Skeletal muscle tissue (tissue), 4 donors: ENCODE data around the gene JAG2. TPM values are rescaled to one million over a fixed set of nuclear protein-coding genes. Genes with fewer than 3 reads are reported as not detected.

Source experiments
- H3K27ac ChIP-seq: one replicate; pipeline ENCODE4 v1.7.0; 2013; ENCODE audit warnings: mild to moderate bottlenecking, low read depth, low read length, inconsistent platforms
- H3K27me3 ChIP-seq, 3 donors: one replicate each; pipeline ENCODE4 v1.7.0; 2013; ENCODE audit warnings: low read length in 3 of 3; ENCODE audit not compliant: control insufficient read depth in 3 of 3, insufficient read depth in 3 of 3
- H3K36me3 ChIP-seq, 3 donors: one replicate each; pipeline ENCODE4 v1.7.0; 2013; ENCODE audit warnings: low read length in 3 of 3; ENCODE audit not compliant: control insufficient read depth in 3 of 3, insufficient read depth in 3 of 3
- H3K4me1 ChIP-seq, 3 donors: one replicate each; pipeline ENCODE4 v1.7.0; 2013; ENCODE audit warnings: low read length in 3 of 3, mild to moderate bottlenecking in 3 of 3; ENCODE audit not compliant: control insufficient read depth in 3 of 3, insufficient read depth in 3 of 3
- H3K4me3 ChIP-seq, 3 donors: one replicate each; pipeline ENCODE4 v1.7.0; 2013; ENCODE audit warnings: low read length in 3 of 3
- H3K9ac ChIP-seq, 3 donors: one replicate each; pipeline ENCODE4 v1.7.0; 2013; ENCODE audit warnings: low read length in 3 of 3, mild to moderate bottlenecking in 3 of 3, moderate library complexity in 2 of 3, low read depth in 1 of 3
- H3K9me3 ChIP-seq, 3 donors: one replicate each; pipeline ENCODE4 v1.7.0; 2013; ENCODE audit warnings: low read length in 3 of 3; ENCODE audit not compliant: control insufficient read depth in 3 of 3
- total RNA-seq: library from RNA; depleted of rRNA; stranded (reverse); fragments of >200 nt; gene quantifications from one replicate; pipeline ENCODE4 v1.2.3, GENCODE V29; 2014
- donor health status: Osteomylitis.

Gene JAG2
- total RNA-seq, 1 donor from 2014 or later = 33.9 TPM

DNA sequence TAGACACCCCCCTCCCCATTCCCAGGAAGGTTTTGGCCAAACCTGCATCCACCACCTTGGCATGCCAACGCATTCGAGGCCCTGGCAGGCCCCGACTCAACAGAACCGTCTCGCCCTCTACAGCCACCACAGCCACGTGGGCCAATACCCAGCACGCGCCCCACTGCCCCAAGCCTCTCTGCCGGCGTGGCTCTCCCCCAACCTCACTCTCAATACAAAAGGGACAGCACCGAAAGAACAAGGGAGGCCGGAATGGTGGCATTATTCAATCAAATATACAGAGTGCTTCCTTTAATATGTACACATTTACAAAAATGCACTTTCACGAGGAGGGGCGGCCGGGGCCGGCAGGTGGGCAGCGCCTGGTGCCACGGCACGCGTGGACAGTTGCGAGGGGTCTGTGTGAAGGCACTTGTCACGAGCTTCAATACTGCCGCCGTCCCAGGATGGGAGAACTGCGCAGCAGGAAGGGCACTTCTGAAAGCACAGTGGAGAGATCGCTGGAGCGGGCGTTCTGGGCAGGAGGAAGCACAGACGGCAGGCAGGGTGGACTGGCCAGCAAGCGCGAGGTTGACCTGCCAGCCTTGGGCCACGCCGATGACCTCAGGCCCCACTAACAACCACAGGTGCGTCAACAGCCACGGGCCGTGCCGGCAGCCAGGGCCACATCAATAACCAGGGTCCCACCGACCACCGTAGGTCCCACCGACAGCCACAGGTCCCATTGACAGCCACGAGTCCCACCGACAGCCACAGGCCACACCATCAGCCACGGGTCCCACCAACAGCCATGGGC, 26.9 kb downstream of the JAG2 start:
- Histone ChIP-seq H3K9ac (no peak overlapping the region), H3K27ac (no peak overlapping the region), H3K27me3 (no peaks in the 10 kb centered on the region), H3K36me3 (peaks cover 32 to 46% (median 42%) of the 10 kb centered on the region in 3 donors), H3K4me3 (no peak overlapping the region), H3K9me3 (peaks cover 1 to 5% (median 3%) of the 10 kb centered on the region in 3 donors), H3K4me1 (no peaks in the 10 kb centered on the region)

DNA sequence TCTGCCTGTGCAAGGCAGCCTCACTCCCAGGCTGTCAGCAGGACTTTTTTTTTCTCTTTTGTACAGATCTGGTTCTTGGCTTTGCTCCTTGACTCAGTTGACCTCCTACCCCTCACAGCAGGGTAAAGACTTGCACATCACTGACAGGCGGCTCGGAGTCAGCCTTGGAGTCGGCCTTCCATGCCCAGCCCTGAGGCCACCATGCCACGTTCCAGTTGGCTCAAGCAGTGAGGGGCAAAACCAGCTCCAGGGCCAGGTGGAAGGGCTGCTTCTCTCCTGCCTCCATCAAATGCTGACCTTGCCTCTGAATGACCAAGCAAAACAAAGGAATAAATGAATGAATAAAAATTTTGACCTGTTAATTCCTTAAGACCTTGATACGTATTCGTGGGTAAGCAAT, 27.6 kb downstream of the JAG2 start:
- Histone ChIP-seq H3K9me3 (peaks cover 1 to 5% (median 3%) of the 10 kb centered on the region in 3 donors), H3K27ac (no peak overlapping the region), H3K4me3 (no peak overlapping the region), H3K27me3 (no peaks in the 10 kb centered on the region), H3K4me1 (no peaks in the 10 kb centered on the region), H3K36me3 (peaks cover 27 to 39% (median 36%) of the 10 kb centered on the region in 3 donors), H3K9ac (no peak overlapping the region)

DNA sequence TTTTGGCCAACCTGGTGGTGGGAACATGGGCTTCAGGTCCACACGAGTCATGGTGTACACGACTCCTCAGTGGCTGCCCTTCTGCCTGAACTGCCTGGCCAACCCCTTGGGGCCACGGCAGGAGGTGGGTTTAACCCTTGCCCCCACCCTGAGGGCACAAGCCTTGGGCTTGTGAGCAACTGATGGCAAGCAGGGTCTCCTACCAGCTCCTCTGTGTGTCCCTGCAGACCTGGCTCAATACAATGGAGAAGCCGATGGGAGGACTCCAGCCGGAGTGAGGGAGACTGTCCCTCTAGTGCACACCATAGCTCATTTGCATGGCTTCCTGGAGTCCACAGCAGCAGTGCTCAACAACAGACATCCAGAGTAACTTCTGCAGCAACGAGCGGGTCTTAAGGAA, 28.0 kb downstream of the JAG2 start:
- no peak overlapping the region for H3K27ac ChIP-seq
- H3K27me3 ChIP-seq = no peaks in the 10 kb centered on the region
- no peak overlapping the region for H3K9ac ChIP-seq
- H3K4me3 ChIP-seq = no peak overlapping the region
- no peaks in the 10 kb centered on the region for H3K4me1 ChIP-seq
- H3K36me3 ChIP-seq = peaks cover 23 to 36% (median 34%) of the 10 kb centered on the region in 3 donors
- H3K9me3 ChIP-seq = peaks cover 1 to 5% (median 3%) of the 10 kb centered on the region in 3 donors

DNA sequence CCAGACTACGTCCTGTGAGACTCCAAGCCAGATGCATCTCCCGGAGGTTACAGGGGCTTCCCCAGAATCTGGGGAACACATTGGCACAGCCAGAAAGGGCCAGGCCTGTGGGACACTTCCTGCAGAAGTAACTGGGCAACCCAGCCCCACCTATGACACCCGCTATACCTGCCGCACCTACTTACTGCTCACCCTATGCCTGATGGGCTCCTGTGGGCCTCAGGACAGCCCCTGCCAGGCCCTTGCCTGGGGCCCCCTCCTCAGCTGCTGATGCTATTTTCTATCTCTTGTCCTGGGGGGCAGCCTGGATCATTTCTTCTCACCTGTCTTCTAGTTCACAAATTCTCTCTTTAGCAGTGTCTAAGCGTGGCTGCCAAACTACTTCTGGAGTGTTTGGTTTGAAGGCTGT, 28.7 kb downstream of the JAG2 start:
- H3K4me3 ChIP-seq = no peak overlapping the region
- no peaks in the 10 kb centered on the region for H3K27me3 ChIP-seq
- H3K9me3 ChIP-seq = peaks cover 1 to 5% (median 3%) of the 10 kb centered on the region in 3 donors
- peaks cover 20 to 30% (median 27%) of the 10 kb centered on the region in 3 donors for H3K36me3 ChIP-seq
- H3K4me1 ChIP-seq = no peaks in the 10 kb centered on the region
- no peak overlapping the region for H3K9ac ChIP-seq
- H3K27ac ChIP-seq = no peak overlapping the region

DNA sequence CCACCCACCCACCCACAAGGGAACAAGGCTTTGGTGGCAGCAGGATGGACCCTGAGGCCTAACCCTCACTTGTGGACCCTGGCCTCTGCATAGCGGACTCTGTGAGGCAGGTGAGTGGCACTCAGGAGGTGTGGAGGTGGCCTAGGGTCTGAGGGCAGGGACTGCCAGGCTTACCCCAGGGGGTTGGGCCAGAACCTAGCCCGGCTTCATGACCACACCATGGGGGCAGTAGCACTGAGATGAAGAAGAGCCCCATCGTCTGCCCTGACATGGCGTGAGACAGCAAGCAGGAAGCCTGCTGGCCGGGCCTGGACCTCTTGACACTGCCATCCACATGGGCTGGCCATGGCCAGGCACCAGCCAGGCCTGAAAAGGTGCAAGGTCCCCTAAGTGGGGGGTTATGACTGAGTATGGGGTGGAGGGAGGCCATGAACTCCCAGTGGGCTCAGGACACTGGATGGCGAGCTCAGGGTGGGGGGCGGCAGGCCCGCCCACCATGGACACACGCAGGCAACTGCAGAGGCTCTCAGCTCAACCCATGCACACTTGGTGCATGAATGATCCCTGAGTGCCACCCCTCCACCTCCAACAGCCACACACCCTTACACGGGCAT, 29.3 kb downstream of the JAG2 start:
- H3K4me1 ChIP-seq = no peaks in the 10 kb centered on the region
- H3K4me3 ChIP-seq = no peak overlapping the region
- no peaks in the 10 kb centered on the region for H3K27me3 ChIP-seq
- no peak overlapping the region for H3K27ac ChIP-seq
- H3K9me3 ChIP-seq = peaks cover 1 to 5% (median 3%) of the 10 kb centered on the region in 3 donors
- no peak overlapping the region for H3K9ac ChIP-seq
- H3K36me3 ChIP-seq = peaks cover 18 to 28% (median 23%) of the 10 kb centered on the region in 3 donors

DNA sequence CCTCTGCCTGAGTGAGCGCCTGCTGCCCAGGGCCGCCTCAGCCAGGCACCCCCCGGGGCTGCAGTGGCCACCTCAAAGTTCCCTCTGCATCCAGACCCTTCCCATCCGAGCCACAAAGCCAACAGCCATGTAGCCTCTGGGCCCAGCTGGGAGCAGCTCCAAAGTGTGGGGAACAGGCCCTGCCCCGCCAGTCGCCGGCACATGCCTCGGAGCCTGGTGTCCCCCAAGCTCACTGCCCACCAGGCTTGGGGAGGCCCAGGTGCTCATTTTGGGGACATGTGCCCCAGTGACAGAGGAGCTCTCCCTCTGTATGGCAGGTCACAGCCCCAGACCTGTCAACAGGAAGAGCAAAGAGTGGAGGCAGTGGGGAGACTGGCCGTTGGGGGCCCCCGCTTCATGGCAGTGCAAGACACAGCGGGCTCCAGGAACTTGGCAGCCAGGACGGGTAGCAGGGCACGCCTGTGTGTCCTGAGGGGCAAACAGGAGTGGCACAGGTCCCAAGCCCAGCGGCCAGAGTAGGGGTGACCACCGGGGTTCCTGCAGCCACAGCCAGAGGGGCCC, 29.9 kb downstream of the JAG2 start:
- Histone ChIP-seq H3K27ac (no peak overlapping the region), H3K9me3 (peaks cover 1 to 5% (median 3%) of the 10 kb centered on the region in 3 donors), H3K27me3 (no peaks in the 10 kb centered on the region), H3K4me3 (no peak overlapping the region), H3K9ac (no peak overlapping the region), H3K4me1 (no peaks in the 10 kb centered on the region), H3K36me3 (peaks cover 17 to 25% (median 21%) of the 10 kb centered on the region in 3 donors)

DNA sequence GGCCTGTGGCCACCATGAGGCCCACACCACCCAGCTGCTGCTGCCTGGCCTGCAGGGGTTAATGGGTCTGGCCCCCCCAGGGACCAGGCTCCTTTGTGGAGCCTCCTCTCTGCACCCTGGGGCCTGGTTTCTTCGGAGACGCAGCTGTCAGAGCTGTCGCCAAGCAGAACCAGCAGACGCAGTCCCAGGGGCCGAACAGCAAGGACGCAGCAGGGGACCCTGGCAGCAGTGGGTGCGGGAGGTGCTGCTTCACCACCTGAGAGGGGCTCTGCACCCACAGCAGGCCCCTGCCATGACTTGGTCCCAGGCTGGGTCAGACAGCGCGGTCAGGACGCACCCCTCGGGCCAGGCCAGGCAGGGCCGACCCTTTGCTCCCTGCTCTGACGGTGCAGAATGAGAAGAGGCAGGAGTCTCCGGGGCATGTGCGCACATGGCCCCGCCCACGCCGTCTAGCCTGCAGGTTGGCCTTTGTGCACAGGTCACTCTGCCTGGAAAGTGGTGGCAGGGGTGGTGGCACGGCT, 30.5 kb downstream of the JAG2 start:
- Histone ChIP-seq H3K9ac (no peak overlapping the region), H3K4me1 (no peaks in the 10 kb centered on the region), H3K9me3 (peaks cover 1 to 5% (median 3%) of the 10 kb centered on the region in 3 donors), H3K36me3 (peaks cover 17 to 21% (median 20%) of the 10 kb centered on the region in 3 donors), H3K4me3 (no peak overlapping the region), H3K27ac (no peak overlapping the region), H3K27me3 (no peaks in the 10 kb centered on the region)

DNA sequence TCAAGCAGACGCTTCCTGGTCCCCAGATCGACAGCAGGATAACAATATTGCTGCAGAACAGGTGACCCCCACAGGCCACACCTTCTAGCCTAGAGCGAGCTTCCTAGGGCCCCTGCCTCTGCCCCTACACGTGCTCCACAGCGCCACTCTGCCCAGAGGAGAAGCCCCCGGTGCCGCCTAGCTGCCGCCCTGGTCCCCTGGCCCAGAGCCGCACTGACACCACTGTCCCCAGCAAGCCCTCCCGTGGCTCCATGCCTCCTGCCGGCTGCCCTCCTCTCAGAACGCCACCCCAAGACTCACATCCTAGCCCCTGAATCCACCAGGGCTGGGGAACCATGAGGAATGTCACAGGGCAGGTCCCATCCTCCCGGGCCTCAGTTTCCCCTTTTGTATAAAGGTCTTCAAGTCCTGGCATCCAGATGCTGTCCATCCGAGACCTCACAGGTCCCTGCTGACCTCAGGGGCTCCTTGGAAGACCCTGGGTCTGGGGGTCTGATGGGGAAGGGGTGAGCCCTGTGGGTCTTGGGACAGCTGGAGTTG, 31.0 kb downstream of the JAG2 start:
- no peaks in the 10 kb centered on the region for H3K4me1 ChIP-seq
- no peaks in the 10 kb centered on the region for H3K27me3 ChIP-seq
- peaks cover 17 to 21% (median 19%) of the 10 kb centered on the region in 3 donors for H3K36me3 ChIP-seq
- peaks cover 1 to 5% (median 3%) of the 10 kb centered on the region in 3 donors for H3K9me3 ChIP-seq
- H3K27ac ChIP-seq = no peak overlapping the region
- H3K9ac ChIP-seq = no peak overlapping the region
- no peak overlapping the region for H3K4me3 ChIP-seq

DNA sequence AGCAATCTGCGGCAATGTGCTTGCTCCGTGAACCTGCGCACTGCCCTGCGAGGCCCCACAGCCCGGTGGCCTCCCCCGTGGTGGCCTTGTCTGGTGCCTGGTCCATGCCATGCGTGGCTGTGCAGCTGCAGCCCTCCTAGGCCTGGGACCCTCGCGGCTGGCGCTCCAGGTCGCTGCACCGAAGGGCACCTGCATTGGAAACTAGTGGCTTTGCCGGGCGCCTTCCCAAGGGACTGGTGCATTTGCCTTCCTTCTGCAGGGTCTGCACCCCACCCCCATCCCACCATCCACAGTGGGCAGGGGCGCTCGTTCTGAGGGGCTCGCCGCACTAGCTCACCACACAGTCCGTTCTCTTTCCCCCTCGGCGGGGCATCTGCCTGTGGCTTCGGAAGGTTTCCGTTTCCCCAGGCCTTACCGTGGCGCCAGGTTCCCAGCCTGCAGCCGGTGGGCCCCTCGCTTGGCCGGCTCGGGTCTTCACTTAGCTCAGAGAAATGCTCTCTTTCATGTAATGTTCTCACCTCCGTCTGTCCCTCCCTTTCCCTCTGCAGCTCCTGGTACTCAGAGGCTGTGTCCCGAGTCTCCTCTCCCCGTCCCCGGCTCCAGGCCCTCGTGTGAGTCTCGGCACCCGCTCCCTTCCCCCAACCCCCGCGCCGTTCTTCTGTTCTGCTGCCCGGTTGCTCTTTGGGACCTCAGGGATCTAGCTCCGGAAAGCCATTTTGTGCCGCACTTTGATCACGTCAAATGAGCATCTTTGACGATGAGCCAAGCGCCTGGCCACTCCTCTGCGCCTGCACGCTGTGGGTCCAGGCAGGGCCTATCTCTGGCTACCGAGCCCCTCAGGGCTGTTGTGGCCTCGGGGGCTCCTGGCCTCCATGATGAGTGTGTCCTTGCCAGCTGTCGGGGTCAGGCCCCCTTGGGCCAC, 31.9 kb downstream of the JAG2 start:
- Histone ChIP-seq H3K27me3 (no peaks in the 10 kb centered on the region), H3K4me1 (no peaks in the 10 kb centered on the region), H3K4me3 (no peak overlapping the region), H3K36me3 (peaks cover 13 to 15% (median 15%) of the 10 kb centered on the region in 3 donors), H3K9ac (no peak overlapping the region), H3K27ac (no peak overlapping the region), H3K9me3 (peaks cover 1 to 5% (median 3%) of the 10 kb centered on the region in 3 donors)
